Keratinocyte (primary cell): ENCODE measurements around the gene CDX1. TPM values are rescaled to one million over a fixed set of nuclear protein-coding genes. Genes with fewer than 3 reads are reported as not detected.

Source experiments
- DNase-seq: peaks from one replicate; pipeline ENCODE4 v3.0.0-alpha.2; 2011; ENCODE audit warnings: low read depth, missing footprints, low spot score
- FAIRE-seq: peaks from 2 replicates; lab custom pipeline; 2011; peaks lifted over from hg19 to GRCh38; lab: Jason Lieb, UNC
- H2AFZ ChIP-seq: 2 replicates; pipeline ENCODE4 v1.6.0; 2012; ENCODE audit warnings: low read length, control low read depth, inconsistent platforms; ENCODE audit not compliant: control insufficient read depth
- H3K27ac ChIP-seq: 2 replicates; pipeline ENCODE4 v1.5.1; 2011; ENCODE audit warnings: low read length; ENCODE audit not compliant: control insufficient read depth, insufficient read depth
- H3K27me3 ChIP-seq: 3 replicates; pipeline ENCODE4 v1.6.0; 2011; ENCODE audit warnings: low read length; ENCODE audit not compliant: control insufficient read depth, insufficient read depth; ENCODE audit errors: extremely low read depth
- H3K36me3 ChIP-seq, 2 experiments: 2 replicates in 1 of 2; 3 replicates in 1 of 2; pipeline ENCODE4 v1.5.1; 2011; ENCODE audit warnings: low read length in 2 of 2, mild to moderate bottlenecking in 1 of 2; ENCODE audit not compliant: control insufficient read depth in 2 of 2, insufficient read depth in 2 of 2; ENCODE audit errors: extremely low read depth in 1 of 2
- H3K4me1 ChIP-seq: 3 replicates; pipeline ENCODE4 v1.5.1; 2011; ENCODE audit warnings: low read length; ENCODE audit not compliant: control insufficient read depth, insufficient read depth; ENCODE audit errors: extremely low read depth
- H3K4me2 ChIP-seq: 3 replicates; pipeline ENCODE4 v1.6.0; 2011; ENCODE audit warnings: low read depth, low read length; ENCODE audit not compliant: control insufficient read depth, insufficient read depth; ENCODE audit errors: extremely low read depth
- H3K4me3 ChIP-seq, 3 experiments: fragments of 200-600 bp in 1 of 3; sonication (generic) in 1 of 3; 2 replicates in 2 of 3; 3 replicates in 1 of 3; pipeline ENCODE4 v1.5.1; 2011 to 2016; ENCODE audit warnings: low read length in 3 of 3, mild to moderate bottlenecking in 3 of 3, control low read depth in 2 of 3, inconsistent platforms in 1 of 3, low read depth in 1 of 3, mixed read lengths in 1 of 3, mixed run types in 1 of 3, moderate library complexity in 1 of 3; ENCODE audit not compliant: control insufficient read depth in 2 of 3, insufficient read depth in 2 of 3; ENCODE audit errors: extremely low read depth in 1 of 3
- H3K79me2 ChIP-seq: 2 replicates; pipeline ENCODE4 v1.6.0; 2012; ENCODE audit warnings: low read length; ENCODE audit not compliant: control insufficient read depth, insufficient read depth
- H3K9ac ChIP-seq: 3 replicates; pipeline ENCODE4 v1.6.0; 2011; ENCODE audit warnings: low read length; ENCODE audit not compliant: control insufficient read depth, insufficient read depth; ENCODE audit errors: extremely low read depth
- H3K9me1 ChIP-seq: 3 replicates; pipeline ENCODE4 v1.6.0; 2011; ENCODE audit warnings: low read length; ENCODE audit not compliant: control insufficient read depth, insufficient read depth; ENCODE audit errors: extremely low read depth
- H3K9me3 ChIP-seq: 2 replicates; pipeline ENCODE4 v1.5.1; 2012; ENCODE audit warnings: low read depth, low read length; ENCODE audit not compliant: control insufficient read depth
- H4K20me1 ChIP-seq: 3 replicates; pipeline ENCODE4 v1.6.0; 2011; ENCODE audit warnings: low read length; ENCODE audit not compliant: control insufficient read depth, insufficient read depth; ENCODE audit errors: extremely low read depth
- EZH2 ChIP-seq: IDR thresholded peaks from one replicate; pipeline ENCODE4 v1.6.1; 2012; ENCODE audit warnings: inconsistent platforms, mild to moderate bottlenecking, low read length, moderate library complexity
- dilution Hi-C: fragments of 300-500 bp; cut with MboI; formaldehyde crosslinking; loops from one replicate; pipeline ENCODE4 v1.7.0; 2020; ENCODE audit warnings: low sequenced_read_pairs; ENCODE audit not compliant: extremely low pct_ligation_motif_present
- polyA plus RNA-seq, 5 experiments: library from polyadenylated mRNA; depleted of rRNA in 3 of 5; stranded (reverse) in 3 of 5; stranded (forward) in 1 of 5; unstranded in 1 of 5; fragments of >200 nt; gene quantifications; 1 replicate in 1 of 5; 2 replicates in 3 of 5; 3 replicates in 1 of 5; pipeline versions ENCODE4 v1.2.1 to v1.2.3, GENCODE V29; 2011 to 2012; ENCODE audit warnings: missing spikeins in 2 of 5, low read depth in 1 of 5, low replicate concordance in 1 of 5
- TF ChIP-seq, protein P1 (sequence below), 3 experiments: IDR thresholded peaks in 1 of 3; conservative IDR thresholded peaks in 1 of 3; optimal IDR thresholded peaks in 1 of 3; 2 replicates in 2 of 3; 3 replicates in 1 of 3; pipeline versions ENCODE3 to v1.5.1; 2011; ENCODE audit warnings: low read length in 3 of 3, mild to moderate bottlenecking in 3 of 3, moderate library complexity in 2 of 3, control low read depth in 1 of 3, inconsistent platforms in 1 of 3; ENCODE audit not compliant: insufficient read depth in 2 of 3; ENCODE audit errors: extremely low read depth in 1 of 3

Gene CDX1
- polyA plus RNA-seq, 1 donor (not counting 4 experiments of a cell fraction or from before 2014, with no cell fraction given): not detected

GRCh38 chr5:150162142-150162513, 4.5 kb upstream of the CDX1 start:
- dilution Hi-C loops: no loop called here
- Histone ChIP-seq H3K36me3 (no peaks in the 10 kb centered on the region), H3K9ac (no peak overlapping the region), H3K27ac (no peak overlapping the region), H2AFZ (no peak overlapping the region), H3K79me2 (no peaks in the 10 kb centered on the region), H3K9me3 (no peaks in the 10 kb centered on the region), H4K20me1 (no peaks in the 10 kb centered on the region), H3K4me1 (no peaks in the 10 kb centered on the region), H3K4me2 (no peak overlapping the region), H3K9me1 (no peaks in the 10 kb centered on the region), H3K27me3 (peaks cover 12% of the 10 kb centered on the region), H3K4me3 (no peak overlapping the region)
- TF ChIP-seq, protein P1, sequence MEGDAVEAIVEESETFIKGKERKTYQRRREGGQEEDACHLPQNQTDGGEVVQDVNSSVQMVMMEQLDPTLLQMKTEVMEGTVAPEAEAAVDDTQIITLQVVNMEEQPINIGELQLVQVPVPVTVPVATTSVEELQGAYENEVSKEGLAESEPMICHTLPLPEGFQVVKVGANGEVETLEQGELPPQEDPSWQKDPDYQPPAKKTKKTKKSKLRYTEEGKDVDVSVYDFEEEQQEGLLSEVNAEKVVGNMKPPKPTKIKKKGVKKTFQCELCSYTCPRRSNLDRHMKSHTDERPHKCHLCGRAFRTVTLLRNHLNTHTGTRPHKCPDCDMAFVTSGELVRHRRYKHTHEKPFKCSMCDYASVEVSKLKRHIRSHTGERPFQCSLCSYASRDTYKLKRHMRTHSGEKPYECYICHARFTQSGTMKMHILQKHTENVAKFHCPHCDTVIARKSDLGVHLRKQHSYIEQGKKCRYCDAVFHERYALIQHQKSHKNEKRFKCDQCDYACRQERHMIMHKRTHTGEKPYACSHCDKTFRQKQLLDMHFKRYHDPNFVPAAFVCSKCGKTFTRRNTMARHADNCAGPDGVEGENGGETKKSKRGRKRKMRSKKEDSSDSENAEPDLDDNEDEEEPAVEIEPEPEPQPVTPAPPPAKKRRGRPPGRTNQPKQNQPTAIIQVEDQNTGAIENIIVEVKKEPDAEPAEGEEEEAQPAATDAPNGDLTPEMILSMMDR (optimal IDR thresholded peaks at IDR 0.05 in 1 of 3, IDR thresholded peaks at IDR 0.05 in 1 of 3, conservative IDR thresholded peaks at IDR 0.05 in 1 of 3; ENCODE audit: extremely low read depth in 1 of 3, insufficient read depth in 2 of 3, low read length in 3 of 3): no peak
- no peak for TF ChIP-seq EZH2
- no peak for FAIRE-seq
- DNase-seq: no peak

DNA sequence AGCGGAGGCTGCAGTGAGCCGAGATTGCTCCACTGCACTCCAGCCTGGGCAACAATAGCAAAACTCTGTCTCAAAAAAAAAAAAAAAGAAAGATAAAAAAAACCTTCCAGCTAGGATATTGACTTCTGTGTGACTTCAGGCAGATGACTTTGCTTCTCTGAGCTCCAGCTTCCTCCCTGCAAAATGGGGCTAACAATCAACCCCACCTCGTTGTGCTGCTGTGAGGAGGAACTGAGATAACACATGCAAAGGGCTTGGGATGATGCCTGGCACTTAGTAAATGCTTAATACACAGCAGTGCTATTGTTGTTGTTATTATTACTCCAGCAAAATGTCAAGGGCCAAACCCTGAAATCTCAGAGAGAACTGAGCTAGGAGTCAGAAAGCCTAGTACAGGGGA, 3.5 kb upstream of the CDX1 start:
- Histone ChIP-seq H3K4me2 (no peak overlapping the region), H2AFZ (no peak overlapping the region), H3K9ac (no peak overlapping the region), H3K79me2 (no peaks in the 10 kb centered on the region), H3K9me3 (no peaks in the 10 kb centered on the region), H3K9me1 (no peaks in the 10 kb centered on the region), H3K4me1 (no peaks in the 10 kb centered on the region), H3K27me3 (peaks cover 21% of the 10 kb centered on the region), H3K36me3 (no peaks in the 10 kb centered on the region), H3K27ac (no peak overlapping the region), H3K4me3 (no peak overlapping the region), H4K20me1 (no peaks in the 10 kb centered on the region)
- dilution Hi-C loops: no loop called here
- FAIRE-seq (no peak), DNase-seq (no peak)
- TF ChIP-seq, protein P1 (optimal IDR thresholded peaks at IDR 0.05 in 1 of 3, IDR thresholded peaks at IDR 0.05 in 1 of 3, conservative IDR thresholded peaks at IDR 0.05 in 1 of 3; ENCODE audit: extremely low read depth in 1 of 3, insufficient read depth in 2 of 3, low read length in 3 of 3): no peak
- no peak for TF ChIP-seq EZH2
